ENCODE results near the gene MYOT.
A peak's percentile ranks its signal among the peaks of the same experiment; 100 is the strongest.

MYOT gene

GRCh38 chr5:137836997-137837396, 30.7 kb upstream of the MYOT start:
- DNase-seq (ENCODE audit: low read depth) = no peak
- TF ChIP-seq CTCF (IDR thresholded peaks at IDR 0.05; ENCODE audit: insufficient read depth, low read depth, low read length, missing control alignments) = no peak
- H3K4me3 ChIP-seq (ENCODE audit: low read depth, low read length) = no peak overlapping the region

- H3K4me3 ChIP-seq (ENCODE audit: low read depth, low read length) = no peak overlapping the region
- DNase-seq (ENCODE audit: low read depth) = no peak
- no peak for TF ChIP-seq CTCF (IDR thresholded peaks at IDR 0.05; ENCODE audit: insufficient read depth, low read depth, low read length, missing control alignments)
Observed at GRCh38 chr5:137837491-137838394, 29.9 kb upstream of the MYOT start.

- no peak for DNase-seq (ENCODE audit: low read depth)
- H3K4me3 ChIP-seq (ENCODE audit: low read depth, low read length) = no peak overlapping the region
- no peak for TF ChIP-seq CTCF (IDR thresholded peaks at IDR 0.05; ENCODE audit: insufficient read depth, low read depth, low read length, missing control alignments)
Observed at GRCh38 chr5:137838976-137839375, 28.7 kb upstream of the MYOT start.

GRCh38 chr5:137842296-137842695, 25.4 kb upstream of the MYOT start:
- DNase-seq (ENCODE audit: low read depth) = peak; percentile 15
- H3K4me3 ChIP-seq (ENCODE audit: low read depth, low read length) = no peak overlapping the region
- no peak for TF ChIP-seq CTCF (IDR thresholded peaks at IDR 0.05; ENCODE audit: insufficient read depth, low read depth, low read length, missing control alignments)

GRCh38 chr5:137843676-137844299, 23.9 kb upstream of the MYOT start:
- no peak overlapping the region for H3K4me3 ChIP-seq (ENCODE audit: low read depth, low read length)
- no peak for TF ChIP-seq CTCF (IDR thresholded peaks at IDR 0.05; ENCODE audit: insufficient read depth, low read depth, low read length, missing control alignments)
- DNase-seq (ENCODE audit: low read depth) = no peak

- DNase-seq (ENCODE audit: low read depth) = no peak
Observed at GRCh38 chr5:137845472-137845871, 22.2 kb upstream of the MYOT start.

More at GRCh38 chr5:137845472-137845871, 22.2 kb upstream of the MYOT start:
- H3K4me3 ChIP-seq (ENCODE audit: low read depth, low read length) = no peak overlapping the region
- TF ChIP-seq CTCF (IDR thresholded peaks at IDR 0.05; ENCODE audit: insufficient read depth, low read depth, low read length, missing control alignments) = no peak

Data from GM12865 (cell line).